Heart left ventricle (tissue), 13 donors: Measurements from ENCODE around the gene ADORA3.

Experiments
- POLR2A ChIP-seq, 2 donors: fragments of 450-650 bp; IDR thresholded peaks; one replicate each; pipeline ENCODE4 v1.6.1; 2017; ENCODE audit warnings: antibody characterized with exemption in 2 of 2, mild to moderate bottlenecking in 2 of 2, moderate library complexity in 2 of 2
- TF ChIP-seq, protein P1 (sequence below), 12 donors: fragments of 200-600 bp; sonication (generic) in 4 of 12; IDR thresholded peaks; one replicate each; pipeline versions ENCODE4 v1.5.0 to v1.8.0; 2018 to 2022; ENCODE audit warnings: antibody characterized with exemption in 12 of 12, mild to moderate bottlenecking in 5 of 12
- donor health status: ischemic (EF 13 %, LVEDD 7.1; RV severe dilation, severe dysfunction).
- donor health status: DM: no; HTN: yes; CAD: no.
- donor health status: DM: no; HTN: no; CAD: no.
- donor health status: ischemic (EF 25% LVEDD 6.9; RV normal size, moderate dysfunction).
- donor health status: ischemic (EF 25% LVEDD 5.7; RV mildly dilated, moderate dysfunction).
- donor health status: ischemic (EF 35%, LVEDD 5.7; RV mildly dilated, moderate dysfunction).
- donor health status: nonischemic (EF 11% LVEDD 7.7; RV severe dilation, severe dysfunction).
- donor health status: DM: yes; HTN: yes; CAD: no.
- donor health status: PGD.
- donor health status: ischemic (EF 29% LVEDD 5.4; RV normal size, mild dysfunction).
- donor health status: nonischemic (EF 23%, LVEDD 6.1; RV moderate dilation, normal function).

GRCh38 chr1:111476214-111476613 is 27.2 kb downstream of the ADORA3 start:
- TF ChIP-seq, protein P1, sequence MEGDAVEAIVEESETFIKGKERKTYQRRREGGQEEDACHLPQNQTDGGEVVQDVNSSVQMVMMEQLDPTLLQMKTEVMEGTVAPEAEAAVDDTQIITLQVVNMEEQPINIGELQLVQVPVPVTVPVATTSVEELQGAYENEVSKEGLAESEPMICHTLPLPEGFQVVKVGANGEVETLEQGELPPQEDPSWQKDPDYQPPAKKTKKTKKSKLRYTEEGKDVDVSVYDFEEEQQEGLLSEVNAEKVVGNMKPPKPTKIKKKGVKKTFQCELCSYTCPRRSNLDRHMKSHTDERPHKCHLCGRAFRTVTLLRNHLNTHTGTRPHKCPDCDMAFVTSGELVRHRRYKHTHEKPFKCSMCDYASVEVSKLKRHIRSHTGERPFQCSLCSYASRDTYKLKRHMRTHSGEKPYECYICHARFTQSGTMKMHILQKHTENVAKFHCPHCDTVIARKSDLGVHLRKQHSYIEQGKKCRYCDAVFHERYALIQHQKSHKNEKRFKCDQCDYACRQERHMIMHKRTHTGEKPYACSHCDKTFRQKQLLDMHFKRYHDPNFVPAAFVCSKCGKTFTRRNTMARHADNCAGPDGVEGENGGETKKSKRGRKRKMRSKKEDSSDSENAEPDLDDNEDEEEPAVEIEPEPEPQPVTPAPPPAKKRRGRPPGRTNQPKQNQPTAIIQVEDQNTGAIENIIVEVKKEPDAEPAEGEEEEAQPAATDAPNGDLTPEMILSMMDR (IDR thresholded peaks at IDR 0.05): no peak
- no peak for TF ChIP-seq POLR2A (IDR thresholded peaks at IDR 0.05)
